ENCODE measurements around the gene MRPL43.

DNA sequence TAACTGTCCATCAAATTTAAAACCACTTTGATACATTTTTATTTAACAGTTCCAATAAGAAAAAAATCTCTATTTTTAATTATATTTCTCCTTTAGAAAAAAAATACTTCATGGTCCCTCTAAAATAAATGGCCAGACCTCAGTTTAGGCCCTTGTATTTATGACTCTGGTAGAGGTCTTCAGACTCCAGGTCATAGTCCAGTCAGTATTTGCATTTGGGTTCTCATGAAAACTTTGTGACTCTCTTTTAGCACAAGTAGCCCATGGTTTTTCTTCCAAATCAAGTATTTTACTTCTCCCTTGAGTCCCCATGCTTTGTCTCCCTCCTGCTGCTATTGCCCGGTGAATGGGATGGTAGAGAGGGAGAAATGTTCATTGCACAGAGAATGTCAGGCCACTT, 23.5 kb downstream of the MRPL43 start:
- TF ChIP-seq, protein P1, sequence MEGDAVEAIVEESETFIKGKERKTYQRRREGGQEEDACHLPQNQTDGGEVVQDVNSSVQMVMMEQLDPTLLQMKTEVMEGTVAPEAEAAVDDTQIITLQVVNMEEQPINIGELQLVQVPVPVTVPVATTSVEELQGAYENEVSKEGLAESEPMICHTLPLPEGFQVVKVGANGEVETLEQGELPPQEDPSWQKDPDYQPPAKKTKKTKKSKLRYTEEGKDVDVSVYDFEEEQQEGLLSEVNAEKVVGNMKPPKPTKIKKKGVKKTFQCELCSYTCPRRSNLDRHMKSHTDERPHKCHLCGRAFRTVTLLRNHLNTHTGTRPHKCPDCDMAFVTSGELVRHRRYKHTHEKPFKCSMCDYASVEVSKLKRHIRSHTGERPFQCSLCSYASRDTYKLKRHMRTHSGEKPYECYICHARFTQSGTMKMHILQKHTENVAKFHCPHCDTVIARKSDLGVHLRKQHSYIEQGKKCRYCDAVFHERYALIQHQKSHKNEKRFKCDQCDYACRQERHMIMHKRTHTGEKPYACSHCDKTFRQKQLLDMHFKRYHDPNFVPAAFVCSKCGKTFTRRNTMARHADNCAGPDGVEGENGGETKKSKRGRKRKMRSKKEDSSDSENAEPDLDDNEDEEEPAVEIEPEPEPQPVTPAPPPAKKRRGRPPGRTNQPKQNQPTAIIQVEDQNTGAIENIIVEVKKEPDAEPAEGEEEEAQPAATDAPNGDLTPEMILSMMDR (IDR thresholded peaks at IDR 0.05; ENCODE audit: low read depth, low read length): no peak
- no peak for TF ChIP-seq EZH2phosphoT487 (IDR thresholded peaks at IDR 0.05; ENCODE audit: low read depth)
